Fibroblast of lung (primary cell): ENCODE data around the gene IMMP2L.

Experiments
- CTCF ChIP-seq, 2 donors: IDR thresholded peaks in 1 of 2; conservative IDR thresholded peaks in 1 of 2; 1 replicate in 1 of 2; 2 replicates in 1 of 2; pipeline ENCODE4 v1.5.1; 2011 to 2012; ENCODE audit warnings: low read length in 2 of 2, control low read depth in 1 of 2, inconsistent platforms in 1 of 2, low read depth in 1 of 2, mild to moderate bottlenecking in 1 of 2
- EZH2 ChIP-seq: IDR thresholded peaks from 2 replicates; pipeline ENCODE4 v1.5.1; 2012; ENCODE audit warnings: low read length, control low read depth, mild to moderate bottlenecking; ENCODE audit errors: missing control alignments

- TF ChIP-seq CTCF (conservative IDR thresholded peaks at IDR 0.05 in 1 of 2, IDR thresholded peaks at IDR 0.05 in 1 of 2; ENCODE audit: low read depth in 1 of 2, low read length in 2 of 2) (no peak), EZH2 (no peak)
Measured at GRCh38 chr7:110948280-110948679, 614.0 kb downstream of the IMMP2L start.
